ENCODE data around the gene TUBB2B. TPM values are rescaled to one million over a fixed set of nuclear protein-coding genes. Genes with fewer than 3 reads are reported as not detected.

Gene TUBB2B
- total and polyA plus RNA-seq, 9 of the 15 experiments (the other 6 are each of a cell fraction or from before 2014, with no cell fraction given): 0.11 to 9.7 (median 4.6) TPM

DNA sequence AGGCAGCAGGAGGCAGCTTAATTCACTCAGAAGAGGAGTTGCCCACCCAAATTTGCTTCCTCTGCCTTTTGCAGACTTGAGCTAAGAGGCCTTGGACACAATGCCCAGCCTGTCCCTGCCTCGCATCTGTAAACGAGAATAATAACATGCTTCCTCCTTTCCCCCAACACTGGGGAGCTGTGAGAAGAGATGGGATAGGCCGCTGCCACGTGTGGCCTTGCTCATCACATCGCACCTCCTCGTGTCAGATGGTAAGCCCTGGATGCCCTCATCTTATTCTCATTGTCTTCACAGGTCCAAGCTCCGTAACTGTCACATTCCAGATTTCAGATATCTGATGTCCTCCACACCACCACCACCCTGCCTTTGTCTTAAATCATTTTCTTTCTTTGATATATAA, 13.1 kb upstream of the TUBB2B start:
- no peak overlapping the region for H3K4me2 ChIP-seq (ENCODE audit: insufficient read depth, low read length)
- no peak overlapping the region for H2AFZ ChIP-seq (ENCODE audit: low read depth, low read length)
- no peaks in the 10 kb centered on the region for H4K20me1 ChIP-seq (replicated peaks; ENCODE audit: control insufficient read depth, insufficient read depth, low read length)
- intact Hi-C loops (cut with micrococcal nuclease): no loop called here
- ChIA-PET POLR2A (interaction anchor here (1.0 to 1.5 kb wide), 2 partner anchors 9 to 11 kb away, joined by 3 to 5 read pairs; no protein-coding TSS in a partner anchor), CTCF (ENCODE audit: low intra/inter-chr PET ratio) (no interaction called here)
- no peaks in the 10 kb centered on the region for H3K9me3 ChIP-seq (replicated peaks; ENCODE audit: control insufficient read depth, insufficient read depth, low read depth, low read length)
- FAIRE-seq (no peak), DNase-seq (ENCODE audit: extremely low read depth in 1 of 4, low spot score in 3 of 4) (no peak), ATAC-seq (no peak)
- no peaks in the 10 kb centered on the region for H3K9me1 ChIP-seq (ENCODE audit: control insufficient read depth, insufficient read depth, low read length)
- WGBS (ENCODE audit: insufficient coverage, low coverage, missing lambda C conversion rate): 31% methylated on average over 7 of the region's 7 CpGs
- peaks cover 6 to 8% of the 10 kb centered on the region in 2 experiments; a peak in 4 of 5 replicates for H3K4me1 ChIP-seq (replicated peaks in 1 of 2; ENCODE audit: control insufficient read depth in 2 of 2, insufficient read depth in 2 of 2, low read length in 2 of 2)
- no peak overlapping the region for H3K9ac ChIP-seq (ENCODE audit: insufficient read depth in 1 of 2, low read depth in 2 of 2, low read length in 2 of 2)
- no peaks in the 10 kb centered on the region for H3K79me2 ChIP-seq (ENCODE audit: control insufficient read depth, insufficient read depth, low read length)
- H3K36me3 ChIP-seq (ENCODE audit: control insufficient read depth, insufficient read depth, low read length): no peaks in the 10 kb centered on the region
- TF ChIP-seq MECOM (CRISPR knock-in tag; IDR thresholded peaks at IDR 0.05) (no peak), L3MBTL2 (IDR thresholded peaks at IDR 0.05) (peak; percentile 74), CCNT2 (IDR thresholded peaks at IDR 0.05; ENCODE audit: borderline replicate concordance, extremely low read depth, insufficient read length, low read depth, low read length) (no peak), ZC3H4 (CRISPR knock-in tag; IDR thresholded peaks at IDR 0.05; ENCODE audit: borderline replicate concordance) (no peak)
- TF ChIP-seq, protein P1, sequence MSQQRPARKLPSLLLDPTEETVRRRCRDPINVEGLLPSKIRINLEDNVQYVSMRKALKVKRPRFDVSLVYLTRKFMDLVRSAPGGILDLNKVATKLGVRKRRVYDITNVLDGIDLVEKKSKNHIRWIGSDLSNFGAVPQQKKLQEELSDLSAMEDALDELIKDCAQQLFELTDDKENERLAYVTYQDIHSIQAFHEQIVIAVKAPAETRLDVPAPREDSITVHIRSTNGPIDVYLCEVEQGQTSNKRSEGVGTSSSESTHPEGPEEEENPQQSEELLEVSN (IDR thresholded peaks at IDR 0.05; ENCODE audit: borderline replicate concordance in 1 of 2, extremely low read depth in 1 of 2, insufficient read depth in 1 of 2, insufficient read length in 1 of 2, low read depth in 1 of 2, low read length in 1 of 2, poor library complexity in 1 of 2, severe bottlenecking in 1 of 2): peak; percentile 19 to 47
- TF ChIP-seq, protein P2, sequence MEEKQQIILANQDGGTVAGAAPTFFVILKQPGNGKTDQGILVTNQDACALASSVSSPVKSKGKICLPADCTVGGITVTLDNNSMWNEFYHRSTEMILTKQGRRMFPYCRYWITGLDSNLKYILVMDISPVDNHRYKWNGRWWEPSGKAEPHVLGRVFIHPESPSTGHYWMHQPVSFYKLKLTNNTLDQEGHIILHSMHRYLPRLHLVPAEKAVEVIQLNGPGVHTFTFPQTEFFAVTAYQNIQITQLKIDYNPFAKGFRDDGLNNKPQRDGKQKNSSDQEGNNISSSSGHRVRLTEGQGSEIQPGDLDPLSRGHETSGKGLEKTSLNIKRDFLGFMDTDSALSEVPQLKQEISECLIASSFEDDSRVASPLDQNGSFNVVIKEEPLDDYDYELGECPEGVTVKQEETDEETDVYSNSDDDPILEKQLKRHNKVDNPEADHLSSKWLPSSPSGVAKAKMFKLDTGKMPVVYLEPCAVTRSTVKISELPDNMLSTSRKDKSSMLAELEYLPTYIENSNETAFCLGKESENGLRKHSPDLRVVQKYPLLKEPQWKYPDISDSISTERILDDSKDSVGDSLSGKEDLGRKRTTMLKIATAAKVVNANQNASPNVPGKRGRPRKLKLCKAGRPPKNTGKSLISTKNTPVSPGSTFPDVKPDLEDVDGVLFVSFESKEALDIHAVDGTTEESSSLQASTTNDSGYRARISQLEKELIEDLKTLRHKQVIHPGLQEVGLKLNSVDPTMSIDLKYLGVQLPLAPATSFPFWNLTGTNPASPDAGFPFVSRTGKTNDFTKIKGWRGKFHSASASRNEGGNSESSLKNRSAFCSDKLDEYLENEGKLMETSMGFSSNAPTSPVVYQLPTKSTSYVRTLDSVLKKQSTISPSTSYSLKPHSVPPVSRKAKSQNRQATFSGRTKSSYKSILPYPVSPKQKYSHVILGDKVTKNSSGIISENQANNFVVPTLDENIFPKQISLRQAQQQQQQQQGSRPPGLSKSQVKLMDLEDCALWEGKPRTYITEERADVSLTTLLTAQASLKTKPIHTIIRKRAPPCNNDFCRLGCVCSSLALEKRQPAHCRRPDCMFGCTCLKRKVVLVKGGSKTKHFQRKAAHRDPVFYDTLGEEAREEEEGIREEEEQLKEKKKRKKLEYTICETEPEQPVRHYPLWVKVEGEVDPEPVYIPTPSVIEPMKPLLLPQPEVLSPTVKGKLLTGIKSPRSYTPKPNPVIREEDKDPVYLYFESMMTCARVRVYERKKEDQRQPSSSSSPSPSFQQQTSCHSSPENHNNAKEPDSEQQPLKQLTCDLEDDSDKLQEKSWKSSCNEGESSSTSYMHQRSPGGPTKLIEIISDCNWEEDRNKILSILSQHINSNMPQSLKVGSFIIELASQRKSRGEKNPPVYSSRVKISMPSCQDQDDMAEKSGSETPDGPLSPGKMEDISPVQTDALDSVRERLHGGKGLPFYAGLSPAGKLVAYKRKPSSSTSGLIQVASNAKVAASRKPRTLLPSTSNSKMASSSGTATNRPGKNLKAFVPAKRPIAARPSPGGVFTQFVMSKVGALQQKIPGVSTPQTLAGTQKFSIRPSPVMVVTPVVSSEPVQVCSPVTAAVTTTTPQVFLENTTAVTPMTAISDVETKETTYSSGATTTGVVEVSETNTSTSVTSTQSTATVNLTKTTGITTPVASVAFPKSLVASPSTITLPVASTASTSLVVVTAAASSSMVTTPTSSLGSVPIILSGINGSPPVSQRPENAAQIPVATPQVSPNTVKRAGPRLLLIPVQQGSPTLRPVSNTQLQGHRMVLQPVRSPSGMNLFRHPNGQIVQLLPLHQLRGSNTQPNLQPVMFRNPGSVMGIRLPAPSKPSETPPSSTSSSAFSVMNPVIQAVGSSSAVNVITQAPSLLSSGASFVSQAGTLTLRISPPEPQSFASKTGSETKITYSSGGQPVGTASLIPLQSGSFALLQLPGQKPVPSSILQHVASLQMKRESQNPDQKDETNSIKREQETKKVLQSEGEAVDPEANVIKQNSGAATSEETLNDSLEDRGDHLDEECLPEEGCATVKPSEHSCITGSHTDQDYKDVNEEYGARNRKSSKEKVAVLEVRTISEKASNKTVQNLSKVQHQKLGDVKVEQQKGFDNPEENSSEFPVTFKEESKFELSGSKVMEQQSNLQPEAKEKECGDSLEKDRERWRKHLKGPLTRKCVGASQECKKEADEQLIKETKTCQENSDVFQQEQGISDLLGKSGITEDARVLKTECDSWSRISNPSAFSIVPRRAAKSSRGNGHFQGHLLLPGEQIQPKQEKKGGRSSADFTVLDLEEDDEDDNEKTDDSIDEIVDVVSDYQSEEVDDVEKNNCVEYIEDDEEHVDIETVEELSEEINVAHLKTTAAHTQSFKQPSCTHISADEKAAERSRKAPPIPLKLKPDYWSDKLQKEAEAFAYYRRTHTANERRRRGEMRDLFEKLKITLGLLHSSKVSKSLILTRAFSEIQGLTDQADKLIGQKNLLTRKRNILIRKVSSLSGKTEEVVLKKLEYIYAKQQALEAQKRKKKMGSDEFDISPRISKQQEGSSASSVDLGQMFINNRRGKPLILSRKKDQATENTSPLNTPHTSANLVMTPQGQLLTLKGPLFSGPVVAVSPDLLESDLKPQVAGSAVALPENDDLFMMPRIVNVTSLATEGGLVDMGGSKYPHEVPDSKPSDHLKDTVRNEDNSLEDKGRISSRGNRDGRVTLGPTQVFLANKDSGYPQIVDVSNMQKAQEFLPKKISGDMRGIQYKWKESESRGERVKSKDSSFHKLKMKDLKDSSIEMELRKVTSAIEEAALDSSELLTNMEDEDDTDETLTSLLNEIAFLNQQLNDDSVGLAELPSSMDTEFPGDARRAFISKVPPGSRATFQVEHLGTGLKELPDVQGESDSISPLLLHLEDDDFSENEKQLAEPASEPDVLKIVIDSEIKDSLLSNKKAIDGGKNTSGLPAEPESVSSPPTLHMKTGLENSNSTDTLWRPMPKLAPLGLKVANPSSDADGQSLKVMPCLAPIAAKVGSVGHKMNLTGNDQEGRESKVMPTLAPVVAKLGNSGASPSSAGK (IDR thresholded peaks at IDR 0.05): peak; percentile 57; the same call in 1 of the 2 replicates
- BruUV-seq (replicated peaks): no TSS peak
- no peak overlapping the region for H3K27ac ChIP-seq (ENCODE audit: extremely low read depth, low read depth, low read length)
- H3K4me3 ChIP-seq: no peak overlapping the region
- peaks cover 0 to 19% of the 10 kb centered on the region in 2 experiments; a peak in 2 of 5 replicates for H3K27me3 ChIP-seq (ENCODE audit: control insufficient read depth in 2 of 2, insufficient read depth in 2 of 2, low read length in 2 of 2)
- in situ Hi-C loops (cut with MboI): no loop called here
